GM21717 (cell line): ENCODE measurements around the gene DTNBP1.
A peak's percentile ranks its signal among the peaks of the same experiment; 100 is the strongest.

Source experiments
- ATAC-seq: cut with Tn5 transposase; IDR thresholded peaks from one replicate; pipeline ENCODE4 v1.9.1; 2021; ENCODE audit warnings: mild to moderate bottlenecking, moderate library complexity; ENCODE audit not compliant: unreplicated experiment

Gene DTNBP1

DNA sequence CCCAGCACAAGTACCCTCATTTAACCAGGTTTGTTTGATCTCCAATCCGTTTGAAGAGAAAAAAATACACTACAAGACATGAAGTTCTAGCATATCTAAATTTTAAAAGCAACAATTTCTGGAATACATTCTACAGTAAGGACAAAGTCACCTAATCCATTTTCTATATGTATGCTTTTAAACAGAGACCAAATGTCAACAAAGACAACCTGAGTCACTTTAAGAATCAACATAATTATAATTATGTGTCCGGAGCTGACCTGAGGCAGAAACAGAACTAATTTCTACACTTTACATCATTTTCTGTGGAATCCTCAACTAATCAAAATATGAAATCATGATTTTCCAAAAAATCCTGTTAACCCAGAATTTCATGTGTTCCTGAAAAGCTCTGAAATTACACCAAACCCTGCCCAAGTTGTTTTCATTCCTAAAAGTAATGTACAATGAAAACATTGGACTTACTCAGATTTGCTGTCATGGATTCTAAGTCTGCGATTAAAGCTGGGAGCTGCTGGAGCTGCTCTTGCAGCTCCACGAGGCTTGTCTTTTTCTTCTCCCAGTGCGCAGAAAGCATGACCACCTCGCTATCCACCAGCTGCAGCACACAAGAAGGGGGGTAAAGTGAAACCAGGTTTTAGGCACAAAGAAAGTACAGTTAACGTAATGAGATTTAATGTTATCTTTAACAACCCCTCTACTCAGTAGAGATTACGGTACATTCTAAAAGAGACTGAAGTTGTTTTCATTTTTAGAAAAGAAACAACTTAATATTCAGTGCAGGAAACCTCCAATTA lies 35.8 kb downstream of the DTNBP1 start:
- no peak for ATAC-seq

DNA sequence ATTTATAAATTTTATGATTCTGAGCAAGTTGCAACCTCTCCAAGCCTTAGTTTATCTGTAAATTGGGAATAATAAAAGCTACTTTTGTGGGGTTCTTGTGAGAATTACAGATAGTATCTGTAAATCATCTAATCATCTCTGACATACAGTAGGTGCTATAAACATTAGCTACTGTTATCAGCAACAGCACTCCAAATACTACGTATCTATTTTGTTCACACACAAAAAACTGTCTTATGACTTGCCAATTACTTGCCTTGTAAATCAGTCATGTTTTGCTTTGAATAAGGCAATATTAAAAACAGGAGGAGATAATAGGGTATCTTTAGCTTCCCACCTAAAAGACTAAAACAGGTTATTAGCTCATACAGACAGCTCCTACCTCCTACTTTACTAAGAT lies 36.7 kb downstream of the DTNBP1 start:
- no peak for ATAC-seq

- ATAC-seq: no peak
Measured at GRCh38 chr6:15623276-15624116, 39.3 kb downstream of the DTNBP1 start.

DNA sequence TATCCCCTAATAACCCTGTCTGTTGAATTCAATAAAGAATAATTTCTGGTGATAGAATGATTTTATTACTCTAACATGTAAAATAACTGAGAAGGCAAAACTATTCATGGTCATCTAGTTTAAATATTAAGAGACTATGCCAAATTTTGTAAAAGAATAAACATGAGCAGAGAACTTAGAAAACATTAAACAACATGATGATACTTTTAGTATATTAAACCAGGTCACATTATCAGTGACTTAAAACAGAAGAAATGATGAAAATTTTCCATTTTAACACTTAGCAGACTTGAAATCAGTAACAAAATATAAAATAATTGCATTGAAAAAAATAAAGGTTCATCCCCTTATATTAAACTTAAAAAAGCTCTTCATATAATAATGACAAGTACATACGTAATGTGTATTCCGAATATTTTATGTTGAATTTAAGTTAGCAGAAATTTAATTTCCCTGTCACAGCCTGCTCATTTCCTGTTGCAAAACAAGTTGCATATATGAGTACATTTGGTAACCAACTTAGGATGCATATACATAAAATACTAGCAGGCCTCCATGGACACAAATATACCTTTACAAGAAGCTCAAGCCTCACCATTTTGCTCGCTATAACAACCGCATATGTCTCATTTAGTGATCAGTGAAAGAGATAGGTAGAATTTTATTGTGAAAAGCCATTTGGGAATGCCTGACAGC lies 40.6 kb downstream of the DTNBP1 start:
- ATAC-seq: no peak

DNA sequence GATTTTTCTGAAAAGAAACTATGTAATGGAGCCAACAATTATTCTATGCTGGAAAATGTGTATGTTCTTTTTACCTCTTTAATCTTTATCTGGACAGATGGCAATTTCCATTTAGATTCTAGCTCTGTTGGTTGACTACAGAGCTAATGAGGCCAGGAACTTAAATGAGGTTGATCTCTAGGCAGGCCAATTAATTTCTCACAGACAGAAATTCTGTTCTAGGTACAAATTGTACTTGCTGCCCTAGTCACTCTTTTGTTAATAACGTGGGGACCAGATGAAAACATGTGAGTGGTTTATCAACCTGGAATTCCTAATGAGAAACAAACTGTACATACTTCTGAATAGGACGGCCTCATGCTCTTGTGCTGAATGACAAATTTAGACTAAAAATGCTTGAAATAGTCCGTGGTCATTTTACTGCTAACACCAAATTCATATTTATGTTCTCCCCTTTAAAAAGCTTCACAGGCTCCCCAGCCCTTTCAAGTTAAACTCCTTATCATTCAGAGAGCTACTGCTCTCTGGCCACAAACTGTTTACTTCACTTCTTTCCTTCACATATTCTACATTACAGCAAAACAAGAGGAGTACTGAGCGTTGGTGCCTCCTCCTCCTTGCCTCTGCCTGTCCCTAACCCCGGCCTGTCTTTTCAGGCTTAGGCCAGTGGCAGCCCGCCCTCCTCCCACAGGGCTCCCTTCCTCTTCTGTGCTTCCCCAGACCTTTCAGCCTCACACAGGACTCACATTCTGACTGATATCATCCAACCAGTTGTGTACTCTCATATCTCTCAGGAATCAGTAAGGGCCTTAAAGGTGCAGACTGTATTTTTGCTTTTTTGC lies 41.4 kb downstream of the DTNBP1 start:
- peak; percentile 88 for ATAC-seq

- no peak for ATAC-seq
Measured at GRCh38 chr6:15620611-15621010, 42.2 kb downstream of the DTNBP1 start.

- ATAC-seq: no peak
Measured at GRCh38 chr6:15619330-15619729, 43.5 kb downstream of the DTNBP1 start.

DNA sequence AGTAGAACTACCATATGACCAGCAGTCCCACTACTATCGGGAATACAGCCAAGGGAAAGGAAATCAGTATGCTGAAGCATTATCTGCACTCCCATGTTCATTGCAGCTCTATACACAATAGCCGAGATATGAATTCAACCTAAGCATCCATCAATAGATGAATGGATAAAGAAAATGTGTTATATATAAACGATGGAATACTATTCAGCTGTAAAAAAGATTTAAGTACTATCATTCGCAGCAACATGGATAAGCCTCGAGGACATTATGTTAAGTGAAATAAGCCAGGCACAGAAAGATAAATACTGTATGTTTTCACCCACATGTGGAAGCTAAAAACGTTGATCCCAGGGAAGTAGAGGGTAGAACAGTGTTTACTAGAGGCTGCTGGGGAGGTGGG lies 44.1 kb downstream of the DTNBP1 start:
- no peak for ATAC-seq

- no peak for ATAC-seq
Measured at GRCh38 chr6:15616261-15616660, 46.6 kb downstream of the DTNBP1 start.

GRCh38 chr6:15615802-15616201 lies 47.0 kb downstream of the DTNBP1 start:
- ATAC-seq: no peak

DNA sequence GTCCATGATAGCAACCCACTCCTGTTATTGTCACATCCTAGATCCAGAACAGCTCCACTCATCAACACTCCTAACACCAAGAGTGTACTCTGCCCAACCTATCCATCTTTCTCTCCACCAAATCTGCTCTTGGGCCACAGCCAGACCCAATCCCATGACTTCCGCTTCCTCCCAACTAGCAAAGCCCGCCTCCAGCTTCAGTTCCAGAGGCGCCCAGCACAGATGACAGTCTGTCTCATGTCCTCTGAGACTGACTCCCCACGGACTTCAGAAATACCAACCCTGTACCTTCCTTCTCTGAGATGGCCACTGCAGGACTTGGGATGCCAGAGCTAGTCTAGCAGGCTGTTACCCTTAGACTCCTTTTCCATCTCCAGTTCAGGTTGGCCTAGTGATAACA lies 48.6 kb downstream of the DTNBP1 start:
- ATAC-seq: no peak

- ATAC-seq: no peak
Measured at GRCh38 chr6:15608396-15608795, 54.4 kb downstream of the DTNBP1 start.

DNA sequence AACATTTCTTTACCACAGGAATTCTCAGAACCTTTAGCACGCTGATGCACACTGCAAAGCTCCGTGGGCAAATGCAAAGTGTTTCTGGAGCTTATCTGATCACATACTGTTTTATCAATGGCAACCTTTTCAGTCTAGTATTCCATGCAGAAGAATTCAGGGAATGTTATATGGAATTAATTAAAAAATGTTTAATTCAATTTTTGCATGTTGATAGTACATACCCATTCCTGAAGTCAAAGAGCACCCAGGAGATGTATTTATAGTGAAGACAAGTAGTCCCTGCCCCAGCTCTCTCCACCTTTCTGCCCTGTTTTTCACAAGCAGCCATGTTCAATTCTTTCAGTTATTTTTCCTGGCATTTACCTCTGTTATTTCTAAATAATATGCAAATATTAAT lies 55.2 kb downstream of the DTNBP1 start:
- no peak for ATAC-seq

DNA sequence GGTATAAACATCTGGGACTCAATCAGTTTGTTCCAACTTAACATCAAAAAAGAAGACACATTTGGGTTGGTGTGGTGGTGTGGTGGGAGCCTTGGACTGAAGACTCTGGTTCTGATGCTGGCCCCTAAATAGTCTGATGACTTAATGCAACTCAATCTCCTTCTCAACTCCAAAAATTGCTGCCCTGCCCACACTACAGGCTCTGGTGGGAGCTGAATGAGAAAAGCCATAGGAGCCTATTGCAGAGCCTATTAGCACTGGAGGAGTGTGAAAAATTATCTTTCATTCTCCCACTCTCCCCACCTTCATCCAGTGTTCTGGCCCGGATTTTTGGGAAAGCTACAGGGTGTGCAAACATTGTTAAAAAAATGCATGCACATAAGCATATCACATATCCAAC lies 56.5 kb downstream of the DTNBP1 start:
- ATAC-seq: no peak

DNA sequence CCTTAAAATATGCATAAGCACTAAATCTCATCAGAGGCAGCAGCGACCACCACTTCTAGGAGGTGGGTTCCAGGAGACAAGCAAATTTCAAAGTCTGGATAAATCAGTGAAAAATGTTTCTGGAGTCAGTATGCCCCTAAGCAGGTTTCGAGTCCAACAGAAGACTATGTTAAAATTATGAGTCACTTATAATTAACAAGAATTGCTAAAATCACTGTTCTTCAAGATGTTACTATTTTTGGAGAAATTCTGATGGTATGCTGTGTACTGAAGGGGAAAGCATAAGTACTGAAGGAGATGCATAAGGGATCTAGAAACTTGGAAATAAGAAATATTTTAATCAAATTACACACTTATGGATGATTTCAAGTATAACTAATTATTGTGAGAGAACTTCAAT lies 58.0 kb downstream of the DTNBP1 start:
- no peak for ATAC-seq

DNA sequence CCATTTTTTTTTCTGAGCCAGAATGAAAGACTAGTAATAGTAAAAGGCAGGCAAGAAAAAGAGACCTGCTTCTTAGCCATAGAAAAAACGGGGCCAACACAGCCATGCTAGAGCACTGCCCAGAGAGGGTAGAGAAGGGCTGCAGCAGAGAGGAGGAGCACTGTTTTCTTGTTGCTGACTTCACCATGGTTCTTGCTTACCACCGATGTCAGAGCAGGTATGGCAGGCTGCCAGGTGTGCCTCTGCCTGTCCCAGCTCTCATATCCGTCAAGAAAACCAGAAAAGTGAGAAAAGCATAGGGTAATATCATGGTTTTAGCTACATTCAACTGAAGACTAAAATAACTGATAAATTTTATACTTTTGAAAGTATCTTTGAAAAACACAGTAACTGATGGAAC lies 60.7 kb downstream of the DTNBP1 start:
- ATAC-seq: no peak

- no peak for ATAC-seq
Measured at GRCh38 chr6:15598273-15598798, 64.5 kb downstream of the DTNBP1 start.

GRCh38 chr6:15596186-15596896 lies 66.5 kb downstream of the DTNBP1 start:
- no peak for ATAC-seq

DNA sequence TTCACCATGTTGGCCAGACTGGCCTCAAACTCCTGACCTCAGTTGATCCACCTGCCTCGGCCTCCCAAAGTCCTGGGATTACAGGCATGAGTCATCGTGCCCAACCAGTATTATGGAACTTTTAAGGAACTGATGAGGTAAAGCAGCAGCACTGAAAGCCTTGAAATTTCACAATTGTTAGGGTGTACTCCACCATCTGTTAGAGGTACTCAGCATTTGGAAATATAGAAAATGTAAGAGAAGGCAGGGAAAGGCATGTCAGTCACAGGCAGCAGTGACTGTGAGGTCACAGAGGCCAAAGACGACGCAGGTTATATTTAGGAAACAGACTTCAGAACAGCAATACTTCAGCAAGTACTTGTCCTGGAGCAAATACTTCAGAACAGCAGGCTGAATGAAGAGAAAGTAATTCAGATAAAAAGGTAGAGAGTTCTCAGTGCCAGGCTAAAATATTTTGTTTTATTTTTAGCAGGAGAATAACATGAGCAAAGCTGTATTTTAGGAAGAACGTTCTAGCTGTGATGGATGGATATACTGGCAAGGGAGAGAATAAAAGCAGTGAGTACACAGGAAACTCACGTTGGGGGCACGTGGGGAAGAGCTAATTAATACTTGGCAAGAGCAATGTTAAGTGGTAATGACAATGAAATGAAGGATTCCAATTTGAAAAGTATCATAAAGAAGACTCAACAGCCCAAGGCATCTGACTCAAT lies 67.2 kb downstream of the DTNBP1 start:
- ATAC-seq: no peak
